ENCODE results near the gene PGM1.

DNA sequence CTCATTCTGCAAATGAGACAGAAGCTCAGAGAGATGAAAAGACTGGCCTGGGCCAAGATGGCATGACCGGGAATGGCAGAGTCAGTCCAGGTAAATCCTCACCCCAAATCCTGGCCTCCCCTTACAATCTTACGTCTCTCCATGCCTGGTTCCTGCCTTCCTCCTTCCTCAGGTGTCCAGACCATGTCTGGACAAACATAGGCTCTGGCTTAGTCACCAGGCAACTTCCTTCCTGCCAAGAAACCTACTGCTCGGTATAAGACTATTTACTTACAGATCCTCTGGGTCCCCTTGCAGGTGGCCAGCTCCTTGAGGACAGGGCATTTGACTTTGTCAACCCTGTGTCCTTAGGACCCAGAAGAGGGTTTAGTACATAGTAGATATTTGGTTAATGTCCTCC, 111.2 kb downstream of the PGM1 start:
- TF ChIP-seq, protein P1, sequence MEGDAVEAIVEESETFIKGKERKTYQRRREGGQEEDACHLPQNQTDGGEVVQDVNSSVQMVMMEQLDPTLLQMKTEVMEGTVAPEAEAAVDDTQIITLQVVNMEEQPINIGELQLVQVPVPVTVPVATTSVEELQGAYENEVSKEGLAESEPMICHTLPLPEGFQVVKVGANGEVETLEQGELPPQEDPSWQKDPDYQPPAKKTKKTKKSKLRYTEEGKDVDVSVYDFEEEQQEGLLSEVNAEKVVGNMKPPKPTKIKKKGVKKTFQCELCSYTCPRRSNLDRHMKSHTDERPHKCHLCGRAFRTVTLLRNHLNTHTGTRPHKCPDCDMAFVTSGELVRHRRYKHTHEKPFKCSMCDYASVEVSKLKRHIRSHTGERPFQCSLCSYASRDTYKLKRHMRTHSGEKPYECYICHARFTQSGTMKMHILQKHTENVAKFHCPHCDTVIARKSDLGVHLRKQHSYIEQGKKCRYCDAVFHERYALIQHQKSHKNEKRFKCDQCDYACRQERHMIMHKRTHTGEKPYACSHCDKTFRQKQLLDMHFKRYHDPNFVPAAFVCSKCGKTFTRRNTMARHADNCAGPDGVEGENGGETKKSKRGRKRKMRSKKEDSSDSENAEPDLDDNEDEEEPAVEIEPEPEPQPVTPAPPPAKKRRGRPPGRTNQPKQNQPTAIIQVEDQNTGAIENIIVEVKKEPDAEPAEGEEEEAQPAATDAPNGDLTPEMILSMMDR (conservative IDR thresholded peaks at IDR 0.05; ENCODE audit: low read depth, low read length), result no peak
- TF ChIP-seq EZH2 (IDR thresholded peaks at IDR 0.05; ENCODE audit: low read length, unreplicated experiment) (no peak), EZH2phosphoT487 (IDR thresholded peaks at IDR 0.05; ENCODE audit: borderline replicate concordance, low read length) (no peak)

All from PC-3 (cell line).